Raji (cell line): ENCODE data around the gene RTN4RL1.

Experiments
- POLR2A ChIP-seq: IDR thresholded peaks from 2 replicates; pipeline ENCODE4 v1.6.1; 2011; ENCODE audit warnings: low read depth, low read length, control low read depth; ENCODE audit not compliant: insufficient read depth

Gene RTN4RL1

DNA sequence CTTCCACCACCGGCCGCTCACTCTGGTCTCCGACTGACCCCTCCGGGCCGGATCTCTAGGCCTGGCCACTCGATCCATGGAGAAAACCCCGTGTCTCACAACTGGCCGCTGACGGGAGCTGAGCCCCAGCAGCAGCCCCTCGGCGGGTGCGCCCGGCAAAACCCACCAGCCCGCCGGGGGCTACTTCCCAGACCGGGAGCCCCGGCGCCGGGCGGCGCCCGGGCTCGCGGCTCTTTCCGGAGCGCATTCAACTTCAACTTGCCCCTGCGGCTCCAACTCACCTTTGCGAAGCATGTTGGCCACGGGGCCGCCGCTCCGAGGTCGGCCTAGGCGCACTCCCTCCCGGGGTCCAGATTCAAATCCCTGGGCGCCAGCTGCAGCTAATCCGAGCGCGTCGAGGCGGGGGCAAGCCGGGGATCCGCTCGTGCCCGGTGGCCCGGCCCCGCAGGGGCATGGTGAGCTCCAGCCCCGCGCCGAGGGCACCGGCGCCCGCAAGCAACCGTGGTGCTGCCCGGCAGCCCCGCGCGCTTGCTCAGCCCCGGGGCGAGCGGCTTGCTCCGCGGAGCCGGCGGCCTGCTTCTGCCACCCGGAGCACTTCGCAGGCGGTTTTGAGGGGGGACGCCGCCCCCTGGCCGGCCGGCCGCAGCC lies 438 bp downstream of the RTN4RL1 start:
- no peak for TF ChIP-seq POLR2A

DNA sequence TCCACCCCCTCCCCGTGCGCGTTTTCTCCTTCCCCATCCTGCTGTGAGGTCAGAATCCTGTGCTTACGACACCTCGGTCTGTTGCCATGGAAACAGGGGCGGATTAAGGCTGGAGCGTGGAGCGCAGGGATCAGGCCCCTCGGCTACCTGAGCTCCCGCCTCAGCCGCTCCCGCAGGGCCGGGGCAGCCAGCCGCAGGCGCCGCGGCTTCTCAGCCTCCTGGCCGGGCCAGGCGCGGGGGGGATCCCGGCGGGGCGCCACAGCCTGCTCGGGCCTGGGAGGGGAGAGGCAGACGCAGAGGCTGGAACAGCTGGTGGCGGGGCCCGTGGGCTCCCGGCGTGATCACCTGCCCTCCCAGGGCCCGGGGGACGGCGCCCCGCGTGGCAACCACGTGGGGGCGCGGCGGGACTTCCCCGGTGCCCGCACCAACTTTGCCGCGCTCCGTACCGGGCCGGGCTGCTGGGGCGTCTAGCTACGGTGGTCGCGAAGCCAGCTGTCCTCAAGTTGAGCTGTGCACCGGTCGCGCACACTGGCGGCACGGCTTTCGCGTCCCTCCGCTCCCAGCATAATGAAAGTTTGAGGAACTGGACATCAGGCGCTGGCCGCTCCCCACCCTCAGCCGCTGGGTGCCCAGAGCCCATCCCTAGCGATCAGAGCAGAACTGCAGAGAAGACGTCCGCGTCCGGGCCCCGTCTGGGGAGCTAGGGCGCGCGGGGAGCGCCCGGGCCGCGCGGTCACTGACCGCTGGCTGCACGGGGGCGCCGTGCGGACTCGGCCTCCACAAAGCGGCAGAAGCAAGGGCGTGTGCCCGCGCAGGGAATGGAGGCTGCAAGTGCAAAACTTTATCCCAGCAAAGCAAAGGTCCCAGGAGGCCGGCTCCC lies 1.2 kb downstream of the RTN4RL1 start:
- TF ChIP-seq POLR2A: no peak

- TF ChIP-seq POLR2A: no peak
These were observed 1.9 kb downstream of the RTN4RL1 start for GRCh38 chr17:2023256-2023655.

DNA sequence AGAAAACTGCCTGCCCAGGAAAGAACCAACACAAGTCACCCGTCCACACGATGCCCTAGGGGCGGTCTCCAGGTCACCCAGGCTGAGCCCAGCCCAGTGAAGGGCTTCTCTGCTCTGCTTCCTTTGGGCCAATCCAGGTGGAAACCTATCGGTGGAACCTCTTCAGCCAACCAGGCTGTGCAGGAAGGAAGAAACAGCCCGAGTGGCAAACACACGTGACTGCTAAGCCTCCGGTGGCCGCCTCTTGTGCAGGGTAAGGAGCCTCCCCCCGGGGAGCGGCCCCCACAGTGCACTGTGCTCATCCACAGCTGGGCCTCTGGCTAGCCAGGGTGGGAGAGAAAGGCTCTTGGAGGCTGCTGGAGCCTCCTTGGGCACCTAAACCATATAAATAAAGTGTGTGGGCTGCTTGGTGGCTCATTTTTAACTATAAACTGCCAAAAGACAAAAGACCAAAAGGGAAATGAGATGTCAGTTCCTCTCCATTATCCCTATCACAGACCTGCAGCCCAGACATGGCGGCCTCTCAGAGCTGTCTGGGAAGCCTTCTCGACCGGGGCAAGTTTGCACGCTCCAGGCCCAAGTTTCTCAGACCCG lies 2.4 kb downstream of the RTN4RL1 start:
- TF ChIP-seq POLR2A: no peak

GRCh38 chr17:2020721-2021120 lies 4.4 kb downstream of the RTN4RL1 start:
- TF ChIP-seq POLR2A: no peak

DNA sequence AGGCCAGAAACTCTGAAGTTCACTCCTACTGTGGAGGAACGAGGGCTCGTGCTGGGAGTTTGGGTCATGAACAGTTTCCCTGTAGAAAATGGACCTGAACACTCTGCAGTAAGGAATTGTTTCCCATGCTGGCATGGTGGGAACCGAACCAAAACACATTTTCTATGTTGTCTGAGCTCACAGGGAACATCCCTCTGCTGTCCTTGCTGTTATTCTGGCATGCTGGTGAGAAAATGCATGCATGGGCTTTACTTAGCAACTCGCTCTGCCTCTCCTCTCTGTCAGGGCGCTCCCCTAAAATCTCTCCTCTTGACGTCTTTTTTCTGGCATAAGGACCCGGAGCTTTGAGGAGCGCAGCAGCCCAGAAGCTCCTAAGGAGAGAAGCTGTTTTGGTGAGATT lies 5.4 kb downstream of the RTN4RL1 start:
- no peak for TF ChIP-seq POLR2A

DNA sequence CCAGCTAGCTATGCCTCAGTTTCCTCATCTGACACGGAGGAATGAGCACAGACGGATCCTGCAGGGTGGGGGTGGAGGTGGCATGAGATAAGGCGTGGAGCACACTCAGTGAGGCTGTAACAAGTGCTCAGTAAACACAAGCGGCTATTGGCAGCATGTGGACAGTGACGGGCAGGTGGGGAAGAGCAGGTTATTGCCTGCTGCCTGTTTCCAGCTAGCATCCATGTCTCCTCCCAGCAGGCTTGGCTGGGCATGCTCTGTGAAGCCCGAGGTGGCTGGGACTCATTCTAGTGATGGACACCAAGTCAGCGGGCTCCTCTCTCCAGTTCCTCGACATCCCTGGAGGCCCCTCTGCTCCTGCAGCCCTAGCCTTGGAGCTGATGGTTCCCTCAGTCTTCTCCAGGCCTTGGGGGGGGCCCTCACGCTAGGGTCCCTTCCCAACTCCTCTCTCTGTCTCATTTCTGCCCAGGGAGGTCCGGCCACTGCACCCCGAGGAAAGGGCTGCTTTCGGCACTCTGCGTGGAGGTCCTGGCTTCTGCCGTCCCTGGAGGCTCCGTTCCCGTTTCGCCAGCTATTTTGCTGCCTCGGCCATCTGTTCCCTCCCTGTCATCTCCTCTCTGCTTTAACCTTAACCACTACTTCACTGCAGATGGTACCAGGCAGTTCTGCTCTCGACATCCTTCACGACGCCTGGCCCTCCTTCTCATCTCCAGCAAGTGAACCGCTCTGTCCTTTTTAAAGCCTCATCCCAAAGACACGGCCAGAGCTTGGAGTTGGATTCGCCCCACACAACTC lies 6.2 kb downstream of the RTN4RL1 start:
- no peak for TF ChIP-seq POLR2A

GRCh38 chr17:2017274-2017941 lies 7.7 kb downstream of the RTN4RL1 start:
- TF ChIP-seq POLR2A: no peak

GRCh38 chr17:2016494-2016893 lies 8.6 kb downstream of the RTN4RL1 start:
- no peak for TF ChIP-seq POLR2A

DNA sequence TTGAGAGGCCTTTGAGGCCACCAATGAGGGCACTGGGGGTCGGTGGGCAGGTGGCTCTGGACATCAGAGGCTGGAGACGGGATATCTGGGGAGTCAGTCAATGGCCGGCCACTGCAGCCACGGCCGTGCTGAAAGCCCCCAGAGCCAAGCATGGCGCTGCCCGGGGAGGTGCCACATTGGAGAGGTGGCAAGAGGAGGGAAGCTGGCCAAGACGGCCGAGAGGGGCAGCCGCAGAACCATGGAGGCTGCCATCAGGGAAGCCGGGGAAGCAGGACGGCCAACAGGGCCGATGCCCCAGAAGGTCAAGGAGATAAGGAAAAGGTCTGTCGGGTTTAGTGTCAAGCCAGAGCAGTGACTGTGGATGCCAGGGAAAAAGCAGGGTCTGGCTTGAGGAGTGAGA lies 9.8 kb downstream of the RTN4RL1 start:
- no peak for TF ChIP-seq POLR2A

- no peak for TF ChIP-seq POLR2A
These were observed 11.2 kb downstream of the RTN4RL1 start for GRCh38 chr17:2013994-2014317.

GRCh38 chr17:2012499-2012898 lies 12.6 kb downstream of the RTN4RL1 start:
- TF ChIP-seq POLR2A: no peak

DNA sequence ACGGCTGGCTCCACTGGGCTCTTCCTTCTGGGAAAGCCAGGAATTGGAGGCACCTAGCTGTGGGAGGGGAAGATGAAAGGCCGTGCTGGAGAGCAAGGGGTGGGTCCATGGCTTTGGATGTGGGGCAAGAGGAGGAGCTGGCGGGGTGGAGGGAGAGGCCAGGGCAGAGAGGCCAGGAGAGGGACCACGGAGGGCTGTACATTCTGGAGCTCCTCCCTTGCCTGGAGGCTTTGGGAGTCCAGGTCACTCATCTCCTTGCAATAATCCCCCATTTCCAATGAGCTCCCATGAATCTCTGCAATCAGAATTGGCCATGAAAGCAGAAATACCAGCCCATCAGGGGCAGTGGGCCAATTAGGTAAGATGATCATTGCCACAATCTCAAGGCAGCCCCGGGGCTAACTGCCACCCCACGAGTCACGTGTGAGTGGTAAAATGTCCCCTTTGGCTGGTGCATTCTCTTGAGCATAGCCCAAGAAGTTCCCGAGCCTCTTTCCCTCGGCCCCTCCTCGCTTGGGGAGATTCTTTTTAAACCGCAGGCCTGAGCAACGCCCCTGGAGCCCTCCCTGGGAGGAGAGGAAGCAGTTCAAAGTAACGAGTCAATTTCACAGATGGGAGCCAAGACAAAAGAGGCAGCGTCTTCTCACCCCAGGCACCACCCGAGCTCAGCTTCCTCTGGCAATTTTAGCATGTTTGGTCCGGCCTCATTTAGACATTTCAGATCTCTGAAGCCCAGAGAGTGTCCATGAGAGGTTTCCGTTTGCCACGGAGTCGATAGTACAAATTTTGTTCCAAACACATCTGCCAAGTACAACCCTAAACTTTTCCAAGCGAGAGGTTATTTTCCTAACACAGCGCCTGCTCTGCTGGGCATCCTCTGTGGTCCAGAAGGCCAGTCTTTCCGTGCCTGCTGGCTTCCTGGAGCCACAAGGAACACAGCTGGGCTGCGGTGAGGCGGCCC lies 13.4 kb downstream of the RTN4RL1 start:
- TF ChIP-seq POLR2A: no peak

DNA sequence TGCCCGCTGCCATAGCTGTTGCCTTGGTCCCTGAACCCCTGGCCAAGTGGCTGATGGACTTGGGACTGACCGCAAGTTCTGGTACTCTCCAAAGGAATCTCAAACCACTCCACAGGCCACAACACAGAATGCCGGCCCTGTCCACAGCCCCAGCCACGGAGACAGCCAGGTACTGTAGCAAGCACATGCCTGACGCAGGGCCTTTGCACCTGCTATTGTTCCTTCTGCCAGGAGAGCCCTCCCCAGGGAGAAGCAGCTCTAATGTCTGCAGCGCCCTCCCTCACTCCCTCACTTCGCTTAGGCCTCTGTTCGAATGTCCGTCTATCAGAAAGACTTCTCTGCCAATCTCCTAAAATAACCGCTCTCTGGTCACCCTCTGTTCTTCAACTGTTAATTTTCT lies 15.4 kb downstream of the RTN4RL1 start:
- TF ChIP-seq POLR2A: no peak
